HCT116 (cell line): ENCODE results near the gene TAPT1.

ENCODE experiments used
- CBX3 ChIP-seq: IDR thresholded peaks from 2 replicates; pipeline ENCODE4 v1.6.1; 2012; ENCODE audit warnings: low read depth
- EZH2 ChIP-seq: fragments of 200-600 bp; sonication (generic); IDR thresholded peaks from 2 replicates; pipeline ENCODE4 v1.6.1; 2017; ENCODE audit warnings: antibody characterized with exemption, mixed run types
- EZH2phosphoT487 ChIP-seq: fragments of 200-600 bp; IDR thresholded peaks from 2 replicates; pipeline ENCODE4 v1.6.1; 2018; ENCODE audit warnings: antibody characterized with exemption, borderline replicate concordance
- JUND ChIP-seq: IDR thresholded peaks from 2 replicates; pipeline ENCODE4 v1.6.1; 2012
- POLR2A ChIP-seq: IDR thresholded peaks from 2 replicates; pipeline ENCODE4 v1.7.0; 2011; ENCODE audit warnings: borderline replicate concordance; ENCODE audit not compliant: insufficient read depth, insufficient read length; ENCODE audit errors: extremely low read depth
- POLR2AphosphoS5 ChIP-seq: IDR thresholded peaks from 2 replicates; pipeline ENCODE4 v1.6.1; 2011; ENCODE audit warnings: mild to moderate bottlenecking, low read depth, low read length, moderate library complexity
- RAD21 ChIP-seq: IDR thresholded peaks from 2 replicates; pipeline ENCODE4 v1.6.1; 2012; ENCODE audit warnings: low read depth, mild to moderate bottlenecking
- SIN3A ChIP-seq: IDR thresholded peaks from 2 replicates; pipeline ENCODE4 v1.6.1; 2012; ENCODE audit warnings: low read depth
- ZFX ChIP-seq: fragments of 450-650 bp; IDR thresholded peaks from 2 replicates; pipeline ENCODE4 v1.6.1; 2017
- TF ChIP-seq, protein P1 (sequence below), 3 experiments: fragments of 200-600 bp in 1 of 3; sonication (generic) in 1 of 3; IDR thresholded peaks in 2 of 3; conservative IDR thresholded peaks in 1 of 3; 2 replicates each; pipeline ENCODE4 v1.5.1; 2012 to 2017; ENCODE audit warnings: low read depth in 2 of 3, low read length in 2 of 3, antibody characterized with exemption in 1 of 3, borderline replicate concordance in 1 of 3, control low read depth in 1 of 3, mild to moderate bottlenecking in 1 of 3, mixed read lengths in 1 of 3, mixed run types in 1 of 3, moderate library complexity in 1 of 3; ENCODE audit not compliant: insufficient read depth in 1 of 3
- TF ChIP-seq, protein P2 (sequence below): IDR thresholded peaks from 2 replicates; pipeline ENCODE4 v1.6.1; 2012
- TF ChIP-seq, protein P3 (sequence below): IDR thresholded peaks from 2 replicates; pipeline ENCODE4 v1.6.1; 2012

DNA sequence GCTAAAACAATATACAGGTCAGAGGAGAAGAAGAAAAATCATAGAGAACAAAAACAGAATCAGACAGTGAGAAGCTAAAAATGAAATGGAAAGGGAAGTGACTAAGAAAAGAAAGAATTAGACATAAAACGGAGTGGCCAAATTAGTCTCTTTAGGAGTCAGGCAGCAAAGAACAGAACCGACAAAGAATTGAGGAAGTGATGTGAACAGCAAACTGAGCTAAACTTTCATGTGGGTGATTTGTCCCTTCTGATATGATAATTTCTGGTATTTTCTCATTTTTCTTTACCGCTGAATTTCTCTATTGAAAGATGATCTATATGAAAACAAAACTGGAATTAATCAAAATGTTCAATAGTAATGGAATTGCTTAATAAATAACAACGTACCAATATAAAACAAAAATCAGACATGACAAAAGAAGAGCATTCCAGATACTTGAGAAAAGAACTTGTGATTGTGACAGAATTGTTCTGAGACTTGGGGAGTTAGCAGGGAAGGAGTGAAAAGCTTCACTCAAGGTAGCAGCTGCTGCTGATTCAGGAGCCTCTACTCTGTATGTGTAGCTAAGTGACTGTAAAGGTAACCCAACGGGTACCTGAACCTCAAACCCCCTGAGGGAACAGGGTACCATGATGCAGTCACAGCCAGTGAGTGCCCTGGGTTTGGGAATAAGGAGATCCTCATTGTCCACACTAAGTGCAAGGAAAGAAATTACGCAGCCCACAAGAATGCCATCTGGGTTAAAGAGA, 8.8 kb downstream of the TAPT1 start:
- TF ChIP-seq JUND (no peak), RAD21 (no peak), EZH2phosphoT487 (no peak), CBX3 (no peak), EZH2 (no peak), ZFX (no peak), POLR2A (no peak), POLR2AphosphoS5 (no peak), SIN3A (no peak)
- TF ChIP-seq, protein P1, sequence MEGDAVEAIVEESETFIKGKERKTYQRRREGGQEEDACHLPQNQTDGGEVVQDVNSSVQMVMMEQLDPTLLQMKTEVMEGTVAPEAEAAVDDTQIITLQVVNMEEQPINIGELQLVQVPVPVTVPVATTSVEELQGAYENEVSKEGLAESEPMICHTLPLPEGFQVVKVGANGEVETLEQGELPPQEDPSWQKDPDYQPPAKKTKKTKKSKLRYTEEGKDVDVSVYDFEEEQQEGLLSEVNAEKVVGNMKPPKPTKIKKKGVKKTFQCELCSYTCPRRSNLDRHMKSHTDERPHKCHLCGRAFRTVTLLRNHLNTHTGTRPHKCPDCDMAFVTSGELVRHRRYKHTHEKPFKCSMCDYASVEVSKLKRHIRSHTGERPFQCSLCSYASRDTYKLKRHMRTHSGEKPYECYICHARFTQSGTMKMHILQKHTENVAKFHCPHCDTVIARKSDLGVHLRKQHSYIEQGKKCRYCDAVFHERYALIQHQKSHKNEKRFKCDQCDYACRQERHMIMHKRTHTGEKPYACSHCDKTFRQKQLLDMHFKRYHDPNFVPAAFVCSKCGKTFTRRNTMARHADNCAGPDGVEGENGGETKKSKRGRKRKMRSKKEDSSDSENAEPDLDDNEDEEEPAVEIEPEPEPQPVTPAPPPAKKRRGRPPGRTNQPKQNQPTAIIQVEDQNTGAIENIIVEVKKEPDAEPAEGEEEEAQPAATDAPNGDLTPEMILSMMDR (IDR thresholded peaks at IDR 0.05 in 2 of 3, conservative IDR thresholded peaks at IDR 0.05 in 1 of 3; ENCODE audit: borderline replicate concordance in 1 of 3, insufficient read depth in 1 of 3, low read depth in 2 of 3, low read length in 2 of 3): no peak
- TF ChIP-seq, protein P2, sequence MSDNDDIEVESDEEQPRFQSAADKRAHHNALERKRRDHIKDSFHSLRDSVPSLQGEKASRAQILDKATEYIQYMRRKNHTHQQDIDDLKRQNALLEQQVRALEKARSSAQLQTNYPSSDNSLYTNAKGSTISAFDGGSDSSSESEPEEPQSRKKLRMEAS: no peak
- TF ChIP-seq, protein P3, sequence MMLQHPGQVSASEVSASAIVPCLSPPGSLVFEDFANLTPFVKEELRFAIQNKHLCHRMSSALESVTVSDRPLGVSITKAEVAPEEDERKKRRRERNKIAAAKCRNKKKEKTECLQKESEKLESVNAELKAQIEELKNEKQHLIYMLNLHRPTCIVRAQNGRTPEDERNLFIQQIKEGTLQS: no peak
